Measurements from ENCODE around the gene NRF1. TPM values are rescaled to one million over a fixed set of nuclear protein-coding genes. Genes with fewer than 3 reads are reported as not detected.

NRF1 gene
- total and polyA plus RNA-seq, 2 of the 8 experiments (the other 6 are each of a cell fraction or from before 2014, with no cell fraction given), result 18.2 to 21.4 TPM

DNA sequence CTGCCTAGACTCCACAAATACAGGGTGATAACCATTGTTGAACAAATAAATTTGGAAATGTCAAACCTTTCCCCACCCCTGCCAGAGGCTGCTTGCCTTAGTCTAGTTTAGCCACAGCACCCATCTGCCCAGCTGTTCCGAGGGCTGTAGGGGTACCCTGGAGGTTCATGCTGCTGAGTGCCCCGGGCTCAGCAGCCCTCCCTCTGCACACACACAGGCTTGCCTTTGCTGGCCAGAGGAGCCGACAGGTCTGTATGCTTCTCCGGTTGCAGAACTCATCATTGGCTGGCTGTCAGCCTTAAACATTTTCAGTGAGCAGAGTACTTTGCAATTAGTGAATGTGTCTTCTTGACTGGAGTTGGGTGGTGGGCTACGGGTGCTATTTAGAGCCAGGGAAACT lies 122.9 kb downstream of the NRF1 start:
- Histone ChIP-seq H3K14ac (ENCODE audit: insufficient read length) (no peak overlapping the region), H4K91ac (replicated peaks; ENCODE audit: insufficient read length, low read length) (no peak overlapping the region), H3K36me3 (ENCODE audit: control insufficient read depth in 2 of 4, insufficient read depth in 4 of 4, low read length in 3 of 4) (peaks cover 2 to 15% (median 7%) of the 10 kb centered on the region in 4 experiments; a peak in 6 of 8 replicates), H3K23me2 (ENCODE audit: low read depth, low read length) (no peaks in the 10 kb centered on the region; the same call in 1 of the 2 replicates), H3K4me3 (ENCODE audit: extremely low read depth in 1 of 4, insufficient read depth in 2 of 4, low read depth in 3 of 4, low read length in 4 of 4) (no peak overlapping the region), H2BK5ac (ENCODE audit: low read depth, low read length) (no peak overlapping the region), H4K20me1 (replicated peaks in 1 of 2; ENCODE audit: control insufficient read depth in 1 of 2, insufficient read depth in 2 of 2, low read length in 2 of 2) (no peaks in the 10 kb centered on the region), H3K9ac (replicated peaks in 1 of 4; ENCODE audit: extremely low read depth in 1 of 4, low read depth in 3 of 4, low read length in 3 of 4) (no peak overlapping the region), H3K27me3 (replicated peaks in 1 of 4; ENCODE audit: control insufficient read depth in 3 of 4, extremely low read depth in 1 of 4, insufficient read depth in 3 of 4, low read length in 3 of 4) (no peaks in the 10 kb centered on the region), H3K4me2 (ENCODE audit: insufficient read depth in 1 of 2, low read depth in 2 of 2, low read length in 2 of 2) (no peak overlapping the region), H2BK120ac (replicated peaks; ENCODE audit: low read depth, low read length) (no peak overlapping the region), H3K79me2 (ENCODE audit: control insufficient read depth in 1 of 2, insufficient read depth in 2 of 2, low read length in 2 of 2) (no peaks in the 10 kb centered on the region), H2BK15ac (ENCODE audit: low read length) (no peak overlapping the region), H3K4ac (replicated peaks; ENCODE audit: insufficient read length, low read depth, low read length) (no peak overlapping the region), H3K79me1 (ENCODE audit: low read depth, low read length) (no peaks in the 10 kb centered on the region), H3K9me3 (ENCODE audit: insufficient read depth in 2 of 2, low read depth in 1 of 2, low read length in 1 of 2) (no peaks in the 10 kb centered on the region), H2AK5ac (ENCODE audit: low read depth, low read length) (no peak overlapping the region), H3K4me1 (replicated peaks in 1 of 4; ENCODE audit: control insufficient read depth in 3 of 4, insufficient read depth in 4 of 4, low read length in 3 of 4) (peaks cover 0 to 3% (median under 1%) of the 10 kb centered on the region in 4 experiments; a peak in 5 of 7 replicates), H3K56ac (replicated peaks; ENCODE audit: insufficient read length, low read depth, low read length) (no peak overlapping the region), H4K5ac (ENCODE audit: insufficient read length, low read depth, low read length) (no peak overlapping the region), H3K27ac (ENCODE audit: low read depth, low read length) (no peak overlapping the region), H3K18ac (ENCODE audit: extremely low read depth, low read length) (no peak overlapping the region), H2BK20ac (ENCODE audit: low read length) (no peak overlapping the region), H3K23ac (ENCODE audit: insufficient read length) (no peak overlapping the region), H4K8ac (ENCODE audit: extremely low read depth, insufficient read depth, low read length) (no peak overlapping the region), H2AFZ (ENCODE audit: low read length) (no peak overlapping the region), H2BK12ac (ENCODE audit: low read depth, low read length) (no peak overlapping the region)
- ChIA-PET POLR2A (ENCODE audit: partially characterized antibody) (interaction anchor here (0.6 kb wide), 1 partner anchor 250 kb away, joined by 3 read pairs; no protein-coding TSS in a partner anchor), CTCF (ENCODE audit: partially characterized antibody) (interaction anchor here (0.6 to 2.0 kb wide), 2 partner anchors 91 to 1362 kb away, joined by 4 to 6 read pairs; no protein-coding TSS in a partner anchor)
- no peak for DNase-seq (ENCODE audit: low read depth in 1 of 2, low spot score in 2 of 2)
- 86% methylated on average over 5 of the region's 5 CpGs; no CpG with 5 or more reads in 1 of the 2 experiments for WGBS, 2 experiments (ENCODE audit: extremely low coverage in 1 of 2, insufficient coverage in 1 of 2, insufficient read length in 1 of 2, insufficient replicate concordance in 2 of 2, low coverage in 1 of 2, low lambda C conversion rate in 2 of 2, missing lambda C conversion rate in 1 of 2)
- FAIRE-seq, result no peak
- TF ChIP-seq ZNF274 (IDR thresholded peaks at IDR 0.05; ENCODE audit: borderline replicate concordance, extremely low read depth, low read length), result no peak
- no peak for TF ChIP-seq RNF2 (IDR thresholded peaks at IDR 0.05; ENCODE audit: borderline replicate concordance, low read depth, low read length, missing control alignments, poor library complexity, severe bottlenecking)
- no peak for TF ChIP-seq YY1 (IDR thresholded peaks at IDR 0.05; ENCODE audit: low read depth, low read length)
- no peak for TF ChIP-seq BACH1 (IDR thresholded peaks at IDR 0.05; ENCODE audit: low read length)
- TF ChIP-seq EP300 (IDR thresholded peaks at IDR 0.05; ENCODE audit: borderline replicate concordance in 1 of 2, low read depth in 2 of 2, low read length in 2 of 2), result no peak
- TF ChIP-seq SP2 (IDR thresholded peaks at IDR 0.05; ENCODE audit: low read length), result no peak
